CD4-positive, CD25-positive, alpha-beta regulatory T cell (primary cell): Measurements from ENCODE around the gene EXOSC2. TPM values are rescaled to one million over a fixed set of nuclear protein-coding genes. Genes with fewer than 3 reads are reported as not detected.
A peak's percentile ranks its signal among the peaks of the same experiment; 100 is the strongest.

Source experiments
- ATAC-seq, 2 donors: fragments of 150-1000 bp; cut with Tn5 transposase; one replicate each; pipeline ENCODE4 v1.10.0; 2021; ENCODE audit warnings: low read depth in 2 of 2, moderate number of reproducible peaks in 2 of 2, moderate library complexity in 1 of 2
- DNase-seq, 3 donors: peaks; one replicate each; pipeline versions ENCODE4 v3.0.0 to v3.0.0-alpha.2; 2012 to 2022; ENCODE audit warnings: mixed read lengths in 1 of 3
- H3K27ac ChIP-seq: one replicate; pipeline ENCODE4 v1.7.0; 2013; ENCODE audit warnings: mild to moderate bottlenecking, low read length; ENCODE audit not compliant: insufficient read depth, poor library complexity, severe bottlenecking
- H3K27me3 ChIP-seq: one replicate; pipeline ENCODE4 v1.7.0; 2013; ENCODE audit warnings: low read length; ENCODE audit not compliant: control insufficient read depth, insufficient read depth
- H3K36me3 ChIP-seq: one replicate; pipeline ENCODE4 v1.7.0; 2013; ENCODE audit warnings: mild to moderate bottlenecking, low read length, moderate library complexity; ENCODE audit not compliant: control insufficient read depth, insufficient read depth
- H3K4me1 ChIP-seq: 2 replicates; pipeline ENCODE4 v1.7.0; 2013; ENCODE audit warnings: mild to moderate bottlenecking, low read length; ENCODE audit not compliant: insufficient read depth, control insufficient read depth, poor library complexity, severe bottlenecking
- H3K4me3 ChIP-seq: one replicate; pipeline ENCODE4 v1.7.0; 2013; ENCODE audit warnings: low read depth, mild to moderate bottlenecking, low read length, moderate library complexity
- H3K9me3 ChIP-seq, 2 experiments: 1 replicate in 1 of 2; 2 replicates in 1 of 2; pipeline ENCODE4 v1.7.0; 2013; ENCODE audit warnings: low read length in 2 of 2, mild to moderate bottlenecking in 1 of 2, moderate library complexity in 1 of 2; ENCODE audit not compliant: control insufficient read depth in 2 of 2
- H3K27ac Mint-ChIP-seq, 3 donors: one replicate each; pipeline ENCODE4 v1.8.0; 2020 to 2022; ENCODE audit warnings: mild to moderate bottlenecking in 3 of 3, mixed read lengths in 3 of 3, moderate library complexity in 2 of 3
- H3K27me3 Mint-ChIP-seq: one replicate; pipeline ENCODE4 v1.8.0; 2022; ENCODE audit warnings: mild to moderate bottlenecking, mixed read lengths
- H3K36me3 Mint-ChIP-seq: one replicate; pipeline ENCODE4 v1.8.0; 2020; ENCODE audit warnings: mixed read lengths
- H3K4me1 Mint-ChIP-seq, 4 donors: one replicate each; pipeline ENCODE4 v1.8.0; 2020 to 2022; ENCODE audit warnings: mixed read lengths in 4 of 4, mild to moderate bottlenecking in 1 of 4
- H3K4me3 Mint-ChIP-seq, 4 donors: one replicate each; pipeline ENCODE4 v1.8.0; 2020 to 2022; ENCODE audit warnings: mild to moderate bottlenecking in 4 of 4, mixed read lengths in 4 of 4, moderate library complexity in 3 of 4
- H3K9me3 Mint-ChIP-seq, 7 donors: one replicate each; pipeline ENCODE4 v1.8.0; 2020 to 2022; ENCODE audit warnings: mixed read lengths in 7 of 7, mild to moderate bottlenecking in 3 of 7, moderate library complexity in 2 of 7
- polyA plus RNA-seq, 4 donors: library from polyadenylated mRNA; unstranded; fragments of 300-500 nt; fragmentation: Illumina TruSeq; gene quantifications; one replicate each; pipeline ENCODE4 v1.2.3, GENCODE V29; 2021
- total RNA-seq: library from RNA; stranded (reverse); gene quantifications from one replicate; pipeline ENCODE4 v1.2.3, GENCODE V29; 2022

The EXOSC2 gene
- total and polyA plus RNA-seq, 5 donors from 2014 or later = 24.1 to 47.1 (median 28.6) TPM

DNA sequence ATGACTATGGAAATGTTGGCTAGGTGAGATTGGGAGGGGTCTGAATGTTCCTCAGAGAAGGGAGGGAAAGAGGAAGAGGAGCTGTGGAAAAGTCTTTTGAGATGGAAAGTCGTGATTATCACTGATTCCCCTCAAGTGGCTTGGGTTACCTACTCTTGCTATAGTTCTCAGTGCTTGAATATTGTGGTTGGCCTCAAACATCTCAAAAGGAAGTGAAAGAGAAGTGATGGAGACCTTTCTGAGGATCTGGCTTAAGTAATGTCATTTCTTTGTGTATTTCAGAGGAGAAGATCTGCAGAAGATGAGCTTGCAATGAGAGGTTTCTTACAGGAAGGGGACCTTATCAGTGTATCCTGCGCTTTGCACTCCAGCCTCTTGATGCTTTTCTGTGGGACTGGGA lies 5.5 kb downstream of the EXOSC2 start:
- ATAC-seq (no peak), DNase-seq (no peak)
- Mint-ChIP-seq H3K27me3 (no peaks in the 10 kb centered on the region), H3K9me3 (no peaks in the 10 kb centered on the region), H3K4me3 (no peak overlapping the region), H3K4me1 (peaks cover 9 to 44% (median 34%) of the 10 kb centered on the region in 4 donors), H3K36me3 (peaks cover 47% of the 10 kb centered on the region), H3K27ac (peak overlapping the region in 2 of 3 donors; percentile 47 to 63)
- Histone ChIP-seq H3K4me3 (no peak overlapping the region), H3K4me1 (peaks cover 16% of the 10 kb centered on the region), H3K27ac (no peak overlapping the region), H3K27me3 (no peaks in the 10 kb centered on the region), H3K9me3 (no peaks in the 10 kb centered on the region), H3K36me3 (peaks cover 66% of the 10 kb centered on the region)

DNA sequence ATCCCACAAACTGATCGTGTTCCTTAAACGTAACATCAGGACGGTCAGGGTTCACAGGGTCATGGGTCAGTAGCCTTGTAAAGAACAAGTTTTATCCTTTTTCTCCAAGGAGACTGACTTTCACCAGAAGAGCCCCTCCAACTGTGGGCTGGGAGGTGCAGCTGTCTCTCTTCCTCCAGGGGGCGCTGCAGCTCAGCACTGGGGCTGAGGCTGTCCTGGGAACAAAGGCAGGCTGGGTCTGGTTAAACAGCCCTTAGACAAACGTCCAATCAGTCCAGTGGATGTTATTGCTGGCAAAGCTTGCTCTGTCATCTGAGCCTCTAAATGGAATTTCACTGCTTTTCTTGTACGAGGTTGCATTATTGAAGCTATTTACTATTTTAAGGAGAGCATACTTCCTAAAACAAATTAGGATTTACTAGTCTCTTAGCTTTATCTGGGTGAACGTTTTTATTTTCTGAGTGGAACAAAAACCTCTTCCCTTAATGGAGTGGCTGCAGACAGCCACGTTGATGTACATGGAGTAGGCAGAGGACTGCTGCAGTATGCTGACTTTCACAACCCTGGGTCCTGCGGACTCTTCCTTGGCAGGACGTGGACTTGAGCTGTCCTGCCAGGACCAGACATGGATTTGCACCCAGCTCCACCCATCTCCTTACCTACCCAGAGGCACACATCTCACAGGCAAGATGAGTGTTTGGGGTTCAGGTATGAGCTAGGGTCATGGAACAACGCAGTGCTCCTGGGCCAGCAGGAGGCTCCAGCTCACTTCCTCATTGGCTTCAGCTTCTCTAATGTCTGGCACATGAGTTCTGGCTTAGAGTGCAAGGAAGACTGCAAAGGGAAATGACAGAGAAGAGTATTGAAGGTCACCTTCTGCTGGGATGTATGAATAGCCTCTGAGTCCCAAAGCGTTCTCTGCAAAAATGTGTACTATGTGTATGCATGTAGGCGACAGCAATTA lies 7.8 kb downstream of the EXOSC2 start:
- H3K27ac Mint-ChIP-seq = no peak overlapping the region
- H3K36me3 Mint-ChIP-seq = peaks cover 45% of the 10 kb centered on the region

GRCh38 chr9:130703501-130703900 lies 9.9 kb downstream of the EXOSC2 start:
- no peaks in the 10 kb centered on the region for H3K27me3 ChIP-seq
- Mint-ChIP-seq H3K4me3 (no peak overlapping the region), H3K27me3 (no peaks in the 10 kb centered on the region), H3K36me3 (peaks cover 31% of the 10 kb centered on the region), H3K27ac (no peak overlapping the region), H3K9me3 (no peaks in the 10 kb centered on the region), H3K4me1 (peaks cover 10 to 11% (median 10%) of the 10 kb centered on the region in 4 donors)
- peaks cover 52% of the 10 kb centered on the region for H3K36me3 ChIP-seq
- H3K9me3 ChIP-seq = no peaks in the 10 kb centered on the region
- H3K4me3 ChIP-seq = no peak overlapping the region
- DNase-seq (no peak), ATAC-seq (no peak)
- no peak overlapping the region for H3K27ac ChIP-seq
- no peaks in the 10 kb centered on the region for H3K4me1 ChIP-seq

More for the DNA sequence above, 7.8 kb downstream of the EXOSC2 start:
- no peaks in the 10 kb centered on the region for H3K27me3 Mint-ChIP-seq
- no peak overlapping the region for H3K4me3 Mint-ChIP-seq
- Histone ChIP-seq H3K27me3 (no peaks in the 10 kb centered on the region), H3K9me3 (no peaks in the 10 kb centered on the region), H3K27ac (no peak overlapping the region), H3K4me3 (no peak overlapping the region), H3K4me1 (peaks cover under 1% of the 10 kb centered on the region), H3K36me3 (peaks cover 71% of the 10 kb centered on the region)
- H3K4me1 Mint-ChIP-seq = peaks cover 9 to 24% (median 21%) of the 10 kb centered on the region in 4 donors
- ATAC-seq = peak; percentile 69 to 79
- H3K9me3 Mint-ChIP-seq = no peaks in the 10 kb centered on the region
- DNase-seq = peak; percentile 55 to 65 (median 61)

GRCh38 chr9:130707225-130707976 lies 13.8 kb downstream of the EXOSC2 start:
- H3K9me3 Mint-ChIP-seq = no peaks in the 10 kb centered on the region
- Histone ChIP-seq H3K4me1 (peaks cover 4% of the 10 kb centered on the region), H3K27ac (no peak overlapping the region), H3K4me3 (no peak overlapping the region), H3K36me3 (peaks cover 23% of the 10 kb centered on the region), H3K27me3 (no peaks in the 10 kb centered on the region), H3K9me3 (no peaks in the 10 kb centered on the region)
- H3K4me1 Mint-ChIP-seq = peaks cover 2 to 5% (median 5%) of the 10 kb centered on the region in 4 donors
- DNase-seq (peak; percentile 65 to 80 (median 69)), ATAC-seq (no peak)
- H3K27ac Mint-ChIP-seq = no peak overlapping the region
- no peak overlapping the region for H3K4me3 Mint-ChIP-seq
- H3K27me3 Mint-ChIP-seq = peaks cover 2% of the 10 kb centered on the region
- H3K36me3 Mint-ChIP-seq = peaks cover 18% of the 10 kb centered on the region

GRCh38 chr9:130710822-130711352 lies 17.3 kb downstream of the EXOSC2 start:
- Histone ChIP-seq H3K4me3 (no peak overlapping the region), H3K27me3 (no peaks in the 10 kb centered on the region), H3K36me3 (no peaks in the 10 kb centered on the region), H3K27ac (no peak overlapping the region), H3K9me3 (no peaks in the 10 kb centered on the region), H3K4me1 (peaks cover 32% of the 10 kb centered on the region)
- Mint-ChIP-seq H3K36me3 (no peaks in the 10 kb centered on the region), H3K27me3 (peaks cover 5% of the 10 kb centered on the region), H3K9me3 (peaks cover 0 to 1% (median 0%) of the 10 kb centered on the region in 7 donors), H3K27ac (no peak overlapping the region), H3K4me3 (peak overlapping the region in 2 of 4 donors; percentile 46 to 81), H3K4me1 (peaks cover 20 to 30% (median 25%) of the 10 kb centered on the region in 4 donors)
- no peak for ATAC-seq
- DNase-seq = no peak

- Mint-ChIP-seq H3K4me3 (peak overlapping the region; percentile 36 to 74 (median 47)), H3K36me3 (no peaks in the 10 kb centered on the region), H3K9me3 (peaks cover 0 to 1% (median 0%) of the 10 kb centered on the region in 7 donors), H3K4me1 (peaks cover 20 to 35% (median 30%) of the 10 kb centered on the region in 4 donors), H3K27me3 (peaks cover 5% of the 10 kb centered on the region), H3K27ac (peak overlapping the region in 1 of 3 donors; percentile 73)
- DNase-seq (no peak), ATAC-seq (no peak)
- Histone ChIP-seq H3K4me1 (peaks cover 38% of the 10 kb centered on the region), H3K9me3 (no peaks in the 10 kb centered on the region), H3K27ac (no peak overlapping the region), H3K27me3 (no peaks in the 10 kb centered on the region), H3K4me3 (no peak overlapping the region), H3K36me3 (no peaks in the 10 kb centered on the region)
Measured at GRCh38 chr9:130711469-130711868, 17.9 kb downstream of the EXOSC2 start.

DNA sequence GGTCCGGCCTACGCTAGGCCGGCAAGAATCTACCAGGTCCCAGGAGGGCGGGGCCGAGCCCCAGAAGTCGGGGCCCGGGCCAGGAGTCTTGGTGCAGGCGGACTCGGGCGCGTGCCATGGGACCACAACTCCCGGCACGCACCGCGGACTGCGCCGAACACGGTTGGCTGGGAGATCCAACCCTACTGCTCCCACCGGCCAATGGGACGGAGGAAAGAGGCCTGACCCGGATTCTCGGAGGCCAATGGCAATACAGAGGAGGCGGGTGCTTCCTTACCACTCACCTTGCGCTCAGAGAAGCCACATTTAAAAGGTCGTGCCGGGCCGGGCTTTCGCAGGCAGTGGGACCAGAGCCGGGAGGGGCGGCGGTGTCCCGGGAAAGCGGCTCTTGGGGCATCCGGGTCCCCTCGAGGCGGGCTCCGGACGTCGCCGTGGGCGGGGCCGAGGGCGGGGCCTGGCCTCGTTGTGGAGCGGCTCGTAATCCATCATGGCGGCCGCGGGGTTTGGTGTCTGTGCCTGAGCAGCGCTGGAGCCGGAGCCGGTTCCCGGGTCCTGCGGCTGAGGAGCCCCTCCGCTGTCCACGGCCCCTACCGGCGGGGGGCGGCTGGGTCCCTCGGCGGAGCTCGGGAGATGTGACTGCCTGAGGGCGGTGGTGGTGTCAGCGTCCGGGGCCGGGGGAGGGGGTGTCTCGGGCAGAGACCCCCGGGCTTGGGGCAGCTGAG lies 19.1 kb downstream of the EXOSC2 start:
- Histone ChIP-seq H3K4me1 (peaks cover 39% of the 10 kb centered on the region), H3K4me3 (peak overlapping the region; percentile 55), H3K27me3 (no peaks in the 10 kb centered on the region), H3K27ac (peak overlapping the region; percentile 98), H3K36me3 (no peaks in the 10 kb centered on the region), H3K9me3 (no peaks in the 10 kb centered on the region)
- H3K9me3 Mint-ChIP-seq = peaks cover 0 to 1% (median 0%) of the 10 kb centered on the region in 7 donors
- peak overlapping the region; percentile 94 to 98 (median 95) for H3K27ac Mint-ChIP-seq
- DNase-seq (peak; percentile 93 to 98 (median 96)), ATAC-seq (peak; percentile 97 to 98)
- no peaks in the 10 kb centered on the region for H3K36me3 Mint-ChIP-seq
- H3K27me3 Mint-ChIP-seq = peaks cover 5% of the 10 kb centered on the region
- H3K4me1 Mint-ChIP-seq = peaks cover 20 to 45% (median 31%) of the 10 kb centered on the region in 4 donors
- peak overlapping the region; percentile 86 to 98 (median 94) for H3K4me3 Mint-ChIP-seq
